OCI-LY3 (cell line): ENCODE measurements around the gene DCUN1D3.

ENCODE experiments used
- H2AFZ ChIP-seq: fragments of 200-600, 300-600 bp; shearing (Covaris generic); 2 replicates; pipeline ENCODE4 v1.6.0; 2014; ENCODE audit warnings: antibody characterized with exemption, low read depth, low read length
- H3K27ac ChIP-seq: fragments of 200-600, 300-600 bp; sonication (generic); 2 replicates; pipeline ENCODE4 v1.5.1; 2014; ENCODE audit warnings: mild to moderate bottlenecking, low read length, moderate library complexity, mixed read lengths
- H3K27me3 ChIP-seq: fragments of 200-600, 300-600 bp; sonication (generic); 2 replicates; pipeline ENCODE4 v1.6.1; 2014; ENCODE audit warnings: low read depth, low read length, mixed read lengths
- H3K36me3 ChIP-seq: fragments of 200-600, 300-600 bp; sonication (generic); replicated peaks from 2 replicates; pipeline ENCODE3; 2014; ENCODE audit warnings: low read depth, low read length, mixed read lengths
- H3K4me1 ChIP-seq: fragments of 300-600, 200-600 bp; sonication (generic); 2 replicates; pipeline ENCODE4 v1.6.1; 2014; ENCODE audit warnings: low read length, mixed read lengths
- H3K4me2 ChIP-seq: fragments of 200-600, 300-600 bp; sonication (generic); 2 replicates; pipeline ENCODE4 v1.6.1; 2014; ENCODE audit warnings: low read length, mixed read lengths
- H3K4me3 ChIP-seq: fragments of 300-600, 200-600 bp; sonication (generic); 2 replicates; pipeline ENCODE4 v1.5.1; 2014; ENCODE audit warnings: antibody characterized with exemption, mild to moderate bottlenecking, low read length, moderate library complexity
- H3K79me2 ChIP-seq: fragments of 300-600, 200-600 bp; shearing (Covaris generic); 2 replicates; pipeline ENCODE4 v1.6.1; 2014; ENCODE audit warnings: mild to moderate bottlenecking, low read length, mixed read lengths
- H3K9ac ChIP-seq: fragments of 300-600, 200-600 bp; shearing (Covaris generic); 2 replicates; pipeline ENCODE4 v1.6.0; 2014; ENCODE audit warnings: mild to moderate bottlenecking, low read length, moderate library complexity
- H3K9me3 ChIP-seq: fragments of 200-600, 300-600 bp; shearing (Covaris generic); 2 replicates; pipeline ENCODE4 v1.6.1; 2014; ENCODE audit warnings: low read length, mixed read lengths; ENCODE audit not compliant: insufficient read depth
- H4K20me1 ChIP-seq: fragments of 200-600, 300-600 bp; sonication (generic); 2 replicates; pipeline ENCODE4 v1.6.1; 2016; ENCODE audit warnings: low read length, mixed read lengths; ENCODE audit not compliant: insufficient read depth
- EZH2phosphoT487 ChIP-seq: fragments of 200-600 bp; shearing (Covaris generic); IDR thresholded peaks from 2 replicates; pipeline ENCODE4 v1.6.1; 2018; ENCODE audit warnings: antibody characterized with exemption, mixed run types, low read depth
- TF ChIP-seq, protein P1 (sequence below): fragments of 200-600, 300-600 bp; sonication (generic); IDR thresholded peaks from 2 replicates; pipeline ENCODE4 v1.5.1; 2014; ENCODE audit warnings: antibody characterized with exemption, low read length, low read depth

Gene DCUN1D3

GRCh38 chr16:20894388-20894787, 5.8 kb downstream of the DCUN1D3 start:
- no peak overlapping the region for H3K4me2 ChIP-seq
- no peak overlapping the region for H3K4me3 ChIP-seq
- peaks cover 3% of the 10 kb centered on the region; the same call in 1 of the 2 replicates for H3K79me2 ChIP-seq
- no peak overlapping the region for H2AFZ ChIP-seq
- H3K9me3 ChIP-seq, result no peaks in the 10 kb centered on the region
- no peaks in the 10 kb centered on the region for H4K20me1 ChIP-seq
- H3K9ac ChIP-seq, result no peak overlapping the region
- peaks cover 3% of the 10 kb centered on the region; the same call in 1 of the 2 replicates for H3K4me1 ChIP-seq
- H3K36me3 ChIP-seq, result peaks cover 4% of the 10 kb centered on the region
- no peaks in the 10 kb centered on the region for H3K27me3 ChIP-seq
- TF ChIP-seq, protein P1, sequence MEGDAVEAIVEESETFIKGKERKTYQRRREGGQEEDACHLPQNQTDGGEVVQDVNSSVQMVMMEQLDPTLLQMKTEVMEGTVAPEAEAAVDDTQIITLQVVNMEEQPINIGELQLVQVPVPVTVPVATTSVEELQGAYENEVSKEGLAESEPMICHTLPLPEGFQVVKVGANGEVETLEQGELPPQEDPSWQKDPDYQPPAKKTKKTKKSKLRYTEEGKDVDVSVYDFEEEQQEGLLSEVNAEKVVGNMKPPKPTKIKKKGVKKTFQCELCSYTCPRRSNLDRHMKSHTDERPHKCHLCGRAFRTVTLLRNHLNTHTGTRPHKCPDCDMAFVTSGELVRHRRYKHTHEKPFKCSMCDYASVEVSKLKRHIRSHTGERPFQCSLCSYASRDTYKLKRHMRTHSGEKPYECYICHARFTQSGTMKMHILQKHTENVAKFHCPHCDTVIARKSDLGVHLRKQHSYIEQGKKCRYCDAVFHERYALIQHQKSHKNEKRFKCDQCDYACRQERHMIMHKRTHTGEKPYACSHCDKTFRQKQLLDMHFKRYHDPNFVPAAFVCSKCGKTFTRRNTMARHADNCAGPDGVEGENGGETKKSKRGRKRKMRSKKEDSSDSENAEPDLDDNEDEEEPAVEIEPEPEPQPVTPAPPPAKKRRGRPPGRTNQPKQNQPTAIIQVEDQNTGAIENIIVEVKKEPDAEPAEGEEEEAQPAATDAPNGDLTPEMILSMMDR, result no peak
- TF ChIP-seq EZH2phosphoT487, result no peak
- no peak overlapping the region for H3K27ac ChIP-seq

DNA sequence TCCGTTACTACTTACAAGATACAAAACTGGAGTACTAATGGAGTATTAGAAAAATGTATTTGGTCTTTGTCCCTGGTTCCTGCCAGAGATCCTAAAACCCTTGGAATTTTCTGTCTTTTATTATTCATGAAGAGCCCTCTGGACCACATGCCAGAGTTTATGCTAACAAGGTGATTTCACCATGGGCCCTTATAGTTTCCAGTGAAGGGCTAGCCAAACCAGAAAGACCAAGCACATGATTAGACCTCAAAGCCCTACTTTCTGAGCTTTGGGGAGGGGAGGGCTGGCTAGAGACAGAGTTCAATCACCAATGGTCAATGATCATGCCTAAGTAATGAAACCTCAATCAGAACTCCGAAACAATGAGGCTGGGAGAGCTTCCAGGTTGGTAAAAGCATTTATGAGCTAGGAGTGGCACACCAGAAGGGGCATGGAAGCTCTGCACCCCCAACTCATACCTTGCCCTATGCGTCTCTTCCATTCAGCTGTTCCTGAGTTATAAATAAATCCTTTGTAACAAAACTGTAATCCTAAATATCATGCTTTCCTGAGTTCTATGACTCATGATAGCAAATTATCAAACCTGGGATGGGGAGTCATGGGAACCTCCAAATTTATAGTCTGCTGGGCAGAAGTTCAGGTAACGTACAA, 10.4 kb downstream of the DCUN1D3 start:
- no peaks in the 10 kb centered on the region for H3K79me2 ChIP-seq
- H3K4me2 ChIP-seq, result no peak overlapping the region
- no peak overlapping the region for H3K4me3 ChIP-seq
- no peaks in the 10 kb centered on the region for H3K4me1 ChIP-seq
- H2AFZ ChIP-seq, result no peak overlapping the region
- H3K9me3 ChIP-seq, result no peaks in the 10 kb centered on the region
- H3K9ac ChIP-seq, result no peak overlapping the region
- no peaks in the 10 kb centered on the region for H3K36me3 ChIP-seq
- no peaks in the 10 kb centered on the region for H3K27me3 ChIP-seq
- H3K27ac ChIP-seq, result no peak overlapping the region
- TF ChIP-seq EZH2phosphoT487, result no peak
- TF ChIP-seq, protein P1, result no peak
- H4K20me1 ChIP-seq, result no peaks in the 10 kb centered on the region

GRCh38 chr16:20887207-20887606, 13.0 kb downstream of the DCUN1D3 start:
- Histone ChIP-seq H3K4me1 (no peaks in the 10 kb centered on the region), H3K27me3 (no peaks in the 10 kb centered on the region), H3K4me3 (no peak overlapping the region), H4K20me1 (no peaks in the 10 kb centered on the region), H3K27ac (no peak overlapping the region), H2AFZ (no peak overlapping the region), H3K4me2 (no peak overlapping the region), H3K9ac (no peak overlapping the region), H3K9me3 (no peaks in the 10 kb centered on the region), H3K36me3 (no peaks in the 10 kb centered on the region), H3K79me2 (no peaks in the 10 kb centered on the region)
- no peak for TF ChIP-seq EZH2phosphoT487
- TF ChIP-seq, protein P1, result no peak

DNA sequence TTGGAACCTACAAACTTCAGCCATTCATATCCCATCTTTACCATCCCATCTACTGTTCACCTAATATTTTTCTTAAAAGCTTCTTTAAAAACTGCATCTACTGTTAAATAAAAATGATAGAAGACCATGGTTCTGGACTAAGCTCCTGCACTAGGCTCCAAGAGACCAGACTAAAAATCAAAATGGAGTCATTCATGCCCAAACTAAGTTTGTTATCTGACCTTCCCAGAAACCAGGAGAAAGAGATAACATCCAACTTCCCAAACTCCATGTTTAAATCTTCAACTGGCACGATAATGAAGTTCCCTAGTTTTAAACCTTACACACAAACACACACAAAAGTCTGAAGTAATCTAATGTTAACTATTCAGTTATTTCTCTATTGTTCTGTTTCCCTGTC, 13.8 kb downstream of the DCUN1D3 start:
- Histone ChIP-seq H3K4me1 (no peaks in the 10 kb centered on the region), H3K4me2 (no peak overlapping the region), H2AFZ (no peak overlapping the region), H3K27me3 (no peaks in the 10 kb centered on the region), H3K79me2 (no peaks in the 10 kb centered on the region), H4K20me1 (no peaks in the 10 kb centered on the region), H3K4me3 (no peak overlapping the region), H3K36me3 (no peaks in the 10 kb centered on the region), H3K27ac (no peak overlapping the region), H3K9ac (no peak overlapping the region), H3K9me3 (no peaks in the 10 kb centered on the region)
- no peak for TF ChIP-seq EZH2phosphoT487
- TF ChIP-seq, protein P1, result no peak
